ENCODE results near the gene PRSS21. TPM values are rescaled to one million over a fixed set of nuclear protein-coding genes. Genes with fewer than 3 reads are reported as not detected.

The PRSS21 gene
- total and polyA plus RNA-seq, 10 of the 15 experiments (the other 5 are each of a cell fraction or from before 2014, with no cell fraction given) = 5.3 to 73.4 (median 40.1) TPM; not detected in 1

DNA sequence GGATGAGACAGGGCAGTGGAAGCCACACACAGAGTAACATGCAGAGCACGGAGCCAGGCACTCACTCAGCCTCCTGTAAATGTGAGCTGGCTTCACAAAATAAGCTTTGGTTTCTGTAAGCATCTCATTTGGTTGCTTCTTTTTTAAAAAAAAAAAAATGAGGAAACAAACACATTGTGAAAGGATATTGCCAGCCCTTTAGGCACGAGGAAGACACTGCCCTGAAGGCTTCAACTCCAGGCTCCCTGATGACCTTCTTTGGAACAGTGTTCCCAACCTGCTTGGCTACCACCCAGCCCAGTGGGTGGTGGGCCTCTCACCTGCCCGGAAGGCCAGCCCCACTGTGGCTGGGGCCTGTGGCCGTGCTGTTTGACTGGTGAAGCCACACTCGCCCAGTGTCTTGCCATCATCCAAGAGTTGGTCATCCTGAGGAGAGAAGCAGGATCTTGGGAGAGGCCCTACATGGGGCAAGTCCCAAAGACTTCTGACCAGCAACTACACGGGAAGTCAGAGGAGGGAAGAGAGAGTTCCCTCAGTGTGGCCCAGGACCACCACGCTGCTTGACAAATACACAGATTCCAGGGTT, 41.8 kb upstream of the PRSS21 start:
- H2AFZ ChIP-seq (ENCODE audit: control insufficient read depth, low read depth, low read length) = no peak overlapping the region
- no TSS peak for BruUV-seq (replicated peaks)
- no peak overlapping the region for H3K27ac ChIP-seq (ENCODE audit: control insufficient read depth, insufficient read depth)
- H3K36me3 ChIP-seq (ENCODE audit: control insufficient read depth in 2 of 2, insufficient read depth in 2 of 2, low read length in 1 of 2) = peaks cover 5 to 10% of the 10 kb centered on the region in 2 experiments; a peak in 3 of 4 replicates
- ChIA-PET RAD21 (ENCODE audit: unreplicated experiment) (interaction anchor here (0.9 to 1.3 kb wide), 2 partner anchors 21 to 22 kb away, joined by 3 to 4 read pairs; no protein-coding TSS in a partner anchor), POLR2A (interaction anchor here (3.9 kb wide), 1 partner anchor 21 kb away, joined by 27 read pairs; the partner anchor contains the start of gene SRRM2), CTCF (no interaction called here), SMC1A (ENCODE audit: uncharacterized antibody, unreplicated experiment) (interaction anchor here (1.9 kb wide), 1 partner anchor 23 kb away, joined by 4 read pairs; the partner anchor contains the start of gene SRRM2)
- peaks cover 30% of the 10 kb centered on the region for H3K79me2 ChIP-seq (ENCODE audit: control insufficient read depth, insufficient read depth, low read length)
- 0 out of 2 replicates have a peak, but pooled peaks cover 4% of the 10 kb centered on the region for H3K4me1 ChIP-seq (ENCODE audit: control insufficient read depth, insufficient read depth, low read length)
- intact Hi-C loops (cut with micrococcal nuclease; ENCODE audit: unreplicated experiment) = no loop called here
- WGBS (ENCODE audit: insufficient coverage, insufficient replicate concordance, low lambda C conversion rate, missing lambda C conversion rate) = 65% methylated on average over 7 of the region's 7 CpGs
- DNase-seq (ENCODE audit: low read depth, low spot score) = no peak
- peak overlapping the region; percentile 67; the same call in 1 of the 2 replicates for H3K4me2 ChIP-seq (ENCODE audit: control insufficient read depth, insufficient read depth)
- FAIRE-seq = no peak
- no peaks in the 10 kb centered on the region for H4K20me1 ChIP-seq (ENCODE audit: control insufficient read depth, insufficient read depth)
- H3K9ac ChIP-seq (ENCODE audit: control insufficient read depth, insufficient read depth, low read length) = no peak overlapping the region
- no peaks in the 10 kb centered on the region for H3K27me3 ChIP-seq (replicated peaks in 1 of 2; ENCODE audit: control insufficient read depth in 2 of 2, insufficient read depth in 2 of 2, low read length in 1 of 2)
- TF ChIP-seq MXI1 (IDR thresholded peaks at IDR 0.05; ENCODE audit: low read depth, low read length) = no peak
- TF ChIP-seq, protein P1, sequence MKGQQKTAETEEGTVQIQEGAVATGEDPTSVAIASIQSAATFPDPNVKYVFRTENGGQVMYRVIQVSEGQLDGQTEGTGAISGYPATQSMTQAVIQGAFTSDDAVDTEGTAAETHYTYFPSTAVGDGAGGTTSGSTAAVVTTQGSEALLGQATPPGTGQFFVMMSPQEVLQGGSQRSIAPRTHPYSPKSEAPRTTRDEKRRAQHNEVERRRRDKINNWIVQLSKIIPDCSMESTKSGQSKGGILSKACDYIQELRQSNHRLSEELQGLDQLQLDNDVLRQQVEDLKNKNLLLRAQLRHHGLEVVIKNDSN (IDR thresholded peaks at IDR 0.05; ENCODE audit: borderline replicate concordance, extremely low read length, insufficient read depth, low read depth, low read length) = no peak
- no peak for TF ChIP-seq RFX5 (IDR thresholded peaks at IDR 0.05; ENCODE audit: low read depth, low read length)
- no peak for TF ChIP-seq ZBED1 (IDR thresholded peaks at IDR 0.05; ENCODE audit: borderline replicate concordance)
- TF ChIP-seq TBL1XR1 (IDR thresholded peaks at IDR 0.05; ENCODE audit: low read depth, low read length) = no peak
- TF ChIP-seq NR2F1 (conservative IDR thresholded peaks at IDR 0.05) = no peak
- TF ChIP-seq, protein P2, sequence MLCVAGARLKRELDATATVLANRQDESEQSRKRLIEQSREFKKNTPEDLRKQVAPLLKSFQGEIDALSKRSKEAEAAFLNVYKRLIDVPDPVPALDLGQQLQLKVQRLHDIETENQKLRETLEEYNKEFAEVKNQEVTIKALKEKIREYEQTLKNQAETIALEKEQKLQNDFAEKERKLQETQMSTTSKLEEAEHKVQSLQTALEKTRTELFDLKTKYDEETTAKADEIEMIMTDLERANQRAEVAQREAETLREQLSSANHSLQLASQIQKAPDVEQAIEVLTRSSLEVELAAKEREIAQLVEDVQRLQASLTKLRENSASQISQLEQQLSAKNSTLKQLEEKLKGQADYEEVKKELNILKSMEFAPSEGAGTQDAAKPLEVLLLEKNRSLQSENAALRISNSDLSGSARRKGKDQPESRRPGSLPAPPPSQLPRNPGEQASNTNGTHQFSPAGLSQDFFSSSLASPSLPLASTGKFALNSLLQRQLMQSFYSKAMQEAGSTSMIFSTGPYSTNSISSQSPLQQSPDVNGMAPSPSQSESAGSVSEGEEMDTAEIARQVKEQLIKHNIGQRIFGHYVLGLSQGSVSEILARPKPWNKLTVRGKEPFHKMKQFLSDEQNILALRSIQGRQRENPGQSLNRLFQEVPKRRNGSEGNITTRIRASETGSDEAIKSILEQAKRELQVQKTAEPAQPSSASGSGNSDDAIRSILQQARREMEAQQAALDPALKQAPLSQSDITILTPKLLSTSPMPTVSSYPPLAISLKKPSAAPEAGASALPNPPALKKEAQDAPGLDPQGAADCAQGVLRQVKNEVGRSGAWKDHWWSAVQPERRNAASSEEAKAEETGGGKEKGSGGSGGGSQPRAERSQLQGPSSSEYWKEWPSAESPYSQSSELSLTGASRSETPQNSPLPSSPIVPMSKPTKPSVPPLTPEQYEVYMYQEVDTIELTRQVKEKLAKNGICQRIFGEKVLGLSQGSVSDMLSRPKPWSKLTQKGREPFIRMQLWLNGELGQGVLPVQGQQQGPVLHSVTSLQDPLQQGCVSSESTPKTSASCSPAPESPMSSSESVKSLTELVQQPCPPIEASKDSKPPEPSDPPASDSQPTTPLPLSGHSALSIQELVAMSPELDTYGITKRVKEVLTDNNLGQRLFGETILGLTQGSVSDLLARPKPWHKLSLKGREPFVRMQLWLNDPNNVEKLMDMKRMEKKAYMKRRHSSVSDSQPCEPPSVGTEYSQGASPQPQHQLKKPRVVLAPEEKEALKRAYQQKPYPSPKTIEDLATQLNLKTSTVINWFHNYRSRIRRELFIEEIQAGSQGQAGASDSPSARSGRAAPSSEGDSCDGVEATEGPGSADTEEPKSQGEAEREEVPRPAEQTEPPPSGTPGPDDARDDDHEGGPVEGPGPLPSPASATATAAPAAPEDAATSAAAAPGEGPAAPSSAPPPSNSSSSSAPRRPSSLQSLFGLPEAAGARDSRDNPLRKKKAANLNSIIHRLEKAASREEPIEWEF (IDR thresholded peaks at IDR 0.05; ENCODE audit: insufficient replicate concordance, low read depth, low read length) = no peak
- no peak for TF ChIP-seq NRF1 (conservative IDR thresholded peaks at IDR 0.05; ENCODE audit: low read depth, low read length)
- TF ChIP-seq CREM (IDR thresholded peaks at IDR 0.05; ENCODE audit: low read depth) = no peak
- no peak for TF ChIP-seq RELA (IDR thresholded peaks at IDR 0.05; ENCODE audit: borderline replicate concordance, partially characterized antibody)
- no peak for TF ChIP-seq TAF1 (IDR thresholded peaks at IDR 0.05; ENCODE audit: borderline replicate concordance, low read depth, low read length)
- TF ChIP-seq TCF12 (IDR thresholded peaks at IDR 0.05; ENCODE audit: low read depth, low read length) = no peak
- no peak for TF ChIP-seq NFYA (IDR thresholded peaks at IDR 0.05; ENCODE audit: borderline replicate concordance, low read depth, low read length)
- no peaks in the 10 kb centered on the region for H3K9me3 ChIP-seq (replicated peaks; ENCODE audit: control insufficient read depth, insufficient read depth, low read length)
- in situ Hi-C loops (cut with MboI) = no loop called here
- H3K4me3 ChIP-seq = no peak overlapping the region
- ATAC-seq = no peak

Data from GM12878 (cell line).